GM18520 (cell line): ENCODE measurements around the gene FRMD4A.
"Not testable (repeated sequence)": the region's sequence is repeated elsewhere in the genome, so short reads cannot be mapped to it uniquely, and the experiment has no call there.

Experiments
- ATAC-seq: cut with Tn5 transposase; IDR thresholded peaks from one replicate; pipeline ENCODE4 v1.9.1; 2021; ENCODE audit not compliant: unreplicated experiment

The FRMD4A gene

GRCh38 chr10:13921941-13922340 is 408.8 kb downstream of the FRMD4A start:
- ATAC-seq, result no peak

- ATAC-seq, result not testable (repeated sequence)
Observed at GRCh38 chr10:13921131-13921530, 409.6 kb downstream of the FRMD4A start.

GRCh38 chr10:13920465-13920864 is 410.3 kb downstream of the FRMD4A start:
- no peak for ATAC-seq

- ATAC-seq, result no peak
Observed at GRCh38 chr10:13920031-13920430, 410.7 kb downstream of the FRMD4A start.

- no peak for ATAC-seq
Observed at GRCh38 chr10:13917791-13918190, 412.9 kb downstream of the FRMD4A start.

GRCh38 chr10:13916384-13916947 is 414.3 kb downstream of the FRMD4A start:
- no peak for ATAC-seq

- no peak for ATAC-seq
Observed at GRCh38 chr10:13915710-13916109, 415.0 kb downstream of the FRMD4A start.

- no peak for ATAC-seq
Observed at GRCh38 chr10:13913897-13914296, 416.8 kb downstream of the FRMD4A start.

- no peak for ATAC-seq
Observed at GRCh38 chr10:13911821-13912520, 418.8 kb downstream of the FRMD4A start.

GRCh38 chr10:13909516-13910258 is 421.0 kb downstream of the FRMD4A start:
- no peak for ATAC-seq

- no peak for ATAC-seq
Observed at GRCh38 chr10:13908475-13908874, 422.2 kb downstream of the FRMD4A start.

GRCh38 chr10:13907570-13907969 is 423.2 kb downstream of the FRMD4A start:
- ATAC-seq, result no peak

- no peak for ATAC-seq
Observed at GRCh38 chr10:13905281-13905680, 425.4 kb downstream of the FRMD4A start.

GRCh38 chr10:13904064-13904463 is 426.7 kb downstream of the FRMD4A start:
- no peak for ATAC-seq

GRCh38 chr10:13902868-13903587 is 427.7 kb downstream of the FRMD4A start:
- ATAC-seq, result no peak

- no peak for ATAC-seq
Observed at GRCh38 chr10:13899941-13900340, 430.8 kb downstream of the FRMD4A start.

GRCh38 chr10:13896146-13896545 is 434.6 kb downstream of the FRMD4A start:
- not testable (repeated sequence) for ATAC-seq

- no peak for ATAC-seq
Observed at GRCh38 chr10:13894412-13895093, 436.2 kb downstream of the FRMD4A start.

GRCh38 chr10:13893926-13894325 is 436.8 kb downstream of the FRMD4A start:
- no peak for ATAC-seq

- no peak for ATAC-seq
Observed at GRCh38 chr10:13892871-13893270, 437.9 kb downstream of the FRMD4A start.

- no peak for ATAC-seq
Observed at GRCh38 chr10:13892001-13892491, 438.7 kb downstream of the FRMD4A start.
